IMR-90 (cell line): ENCODE data around the gene DOCK10. TPM values are rescaled to one million over a fixed set of nuclear protein-coding genes. Genes with fewer than 3 reads are reported as not detected.

Experiments used
- ATAC-seq: fragments of 200-7000 bp; cut with Tn5 transposase; 2 replicates; pipeline ENCODE4 v1.9.1; 2020; ENCODE audit warnings: low read depth, mild to moderate bottlenecking, moderate library complexity
- BruUV-seq: library from RNA; stranded (reverse); fragments of 400-500 nt; replicated peaks from 2 replicates; lab custom pipeline; 2021; lab: Mats Ljungman, UMichigan
- CTCF ChIA-PET: fragments of 300-600 bp; formaldehyde crosslinking; extraction: SDS; loops from one replicate; lab custom pipeline; 2021; ENCODE audit warnings: antibody characterized with exemption; lab: Yijun Ruan, JAX
- POLR2A ChIA-PET: fragments of 300-600 bp; sonication (Branson Sonifier 250); formaldehyde crosslinking; loops from one replicate; lab custom pipeline; 2022; ENCODE audit warnings: antibody characterized with exemption; ENCODE audit not compliant: unreplicated experiment; lab: Charles Lee
- DNase-seq: peaks from one replicate; pipeline ENCODE4 v3.0.0; 2013
- H2AFZ ChIP-seq: replicated peaks from 2 replicates; pipeline ENCODE3; 2013; ENCODE audit warnings: low read length, mild to moderate bottlenecking; ENCODE audit not compliant: poor library complexity
- H2AK5ac ChIP-seq: 2 replicates; pipeline ENCODE4 v1.6.1; 2013; ENCODE audit warnings: low read depth, low read length, inconsistent platforms
- H2AK9ac ChIP-seq: replicated peaks from 2 replicates; pipeline ENCODE3; 2013; ENCODE audit warnings: mild to moderate bottlenecking, low read depth, low read length, moderate library complexity; ENCODE audit not compliant: poor library complexity
- H2BK120ac ChIP-seq: 2 replicates; pipeline ENCODE4 v1.6.1; 2013; ENCODE audit warnings: low read depth, low read length, inconsistent platforms
- H2BK15ac ChIP-seq: 3 replicates; pipeline ENCODE4 v1.6.1; 2013; ENCODE audit warnings: low read depth, low read length, inconsistent platforms
- H2BK20ac ChIP-seq: 2 replicates; pipeline ENCODE4 v1.6.1; 2013; ENCODE audit warnings: low read depth, mild to moderate bottlenecking, inconsistent platforms, low read length, moderate library complexity
- H2BK5ac ChIP-seq: 2 replicates; pipeline ENCODE4 v1.6.1; 2013; ENCODE audit warnings: mild to moderate bottlenecking, low read depth, low read length, inconsistent platforms; ENCODE audit not compliant: poor library complexity, severe bottlenecking
- H3K14ac ChIP-seq: replicated peaks from 2 replicates; pipeline ENCODE4 v1.6.1; 2013; ENCODE audit warnings: low read depth, low read length, inconsistent platforms
- H3K18ac ChIP-seq: 2 replicates; pipeline ENCODE4 v1.6.1; 2013; ENCODE audit warnings: low read depth, low read length, control low read depth
- H3K23ac ChIP-seq: 2 replicates; pipeline ENCODE4 v1.6.1; 2013; ENCODE audit warnings: low read depth, low read length, inconsistent platforms
- H3K27ac ChIP-seq: 2 replicates; pipeline ENCODE4 v1.5.1; 2013; ENCODE audit warnings: mild to moderate bottlenecking, control low read depth, low read length; ENCODE audit not compliant: insufficient read depth
- H3K27me3 ChIP-seq: 2 replicates; pipeline ENCODE4 v1.6.1; 2013; ENCODE audit warnings: low read length; ENCODE audit not compliant: control insufficient read depth, insufficient read depth
- H3K36me3 ChIP-seq: 2 replicates; pipeline ENCODE4 v1.6.1; 2013; ENCODE audit warnings: low read length, mixed read lengths; ENCODE audit not compliant: control insufficient read depth, insufficient read depth
- H3K4ac ChIP-seq: 2 replicates; pipeline ENCODE4 v1.6.1; 2013; ENCODE audit warnings: low read depth, low read length, inconsistent platforms
- H3K4me1 ChIP-seq: 2 replicates; pipeline ENCODE4 v1.6.1; 2013; ENCODE audit warnings: low read length, mixed read lengths; ENCODE audit not compliant: control insufficient read depth, insufficient read depth
- H3K4me2 ChIP-seq: 2 replicates; pipeline ENCODE4 v1.6.1; 2013; ENCODE audit warnings: low read depth, mild to moderate bottlenecking, control low read depth, low read length, moderate library complexity
- H3K4me3 ChIP-seq: 2 replicates; pipeline ENCODE4 v1.5.1; 2013; ENCODE audit warnings: low read depth, mild to moderate bottlenecking, control low read depth, low read length, moderate library complexity; ENCODE audit not compliant: insufficient read depth
- H3K56ac ChIP-seq: 2 replicates; pipeline ENCODE4 v1.6.1; 2013; ENCODE audit warnings: low read length, inconsistent platforms; ENCODE audit not compliant: insufficient read depth; ENCODE audit errors: extremely low read depth
- H3K79me1 ChIP-seq, 2 experiments: 2 replicates each; pipeline ENCODE4 v1.6.1; 2013; ENCODE audit warnings: low read length in 2 of 2, inconsistent platforms in 1 of 2, low read depth in 1 of 2
- H3K9ac ChIP-seq: 2 replicates; pipeline ENCODE4 v1.6.1; 2013; ENCODE audit warnings: low read depth, low read length, control low read depth
- H3K9me1 ChIP-seq: 2 replicates; pipeline ENCODE4 v1.6.1; 2013; ENCODE audit warnings: low read length, inconsistent platforms; ENCODE audit not compliant: insufficient read depth
- H3K9me3 ChIP-seq: 2 replicates; pipeline ENCODE4 v1.6.1; 2013; ENCODE audit warnings: low read length; ENCODE audit not compliant: control insufficient read depth, insufficient read depth
- H4K20me1 ChIP-seq: 2 replicates; pipeline ENCODE4 v1.6.1; 2013; ENCODE audit warnings: low read length, inconsistent platforms; ENCODE audit not compliant: insufficient read depth
- H4K5ac ChIP-seq: 2 replicates; pipeline ENCODE4 v1.6.1; 2013; ENCODE audit warnings: mild to moderate bottlenecking, low read depth, low read length, control low read depth
- H4K8ac ChIP-seq, 2 experiments: 2 replicates each; pipeline ENCODE4 v1.6.1; 2013; ENCODE audit warnings: low read depth in 2 of 2, low read length in 2 of 2, control low read depth in 1 of 2, inconsistent platforms in 1 of 2
- H4K91ac ChIP-seq: 2 replicates; pipeline ENCODE4 v1.6.1; 2013; ENCODE audit warnings: low read depth, low read length, inconsistent platforms; ENCODE audit not compliant: insufficient read depth
- CEBPB ChIP-seq: IDR thresholded peaks from 2 replicates; pipeline ENCODE4 v1.6.1; 2012; ENCODE audit warnings: low read depth, low read length, improper control_type of control experiment
- MAFK ChIP-seq: IDR thresholded peaks from 2 replicates; pipeline ENCODE4 v1.6.1; 2012; ENCODE audit warnings: low read depth, low read length, improper control_type of control experiment
- MAZ ChIP-seq: IDR thresholded peaks from 2 replicates; pipeline ENCODE4 v1.6.1; 2012; ENCODE audit warnings: low read depth, mild to moderate bottlenecking, low read length, improper control_type of control experiment, moderate library complexity, borderline replicate concordance
- MXI1 ChIP-seq: IDR thresholded peaks from 2 replicates; pipeline ENCODE4 v1.6.1; 2012; ENCODE audit warnings: low read depth, mild to moderate bottlenecking, low read length, moderate library complexity, borderline replicate concordance
- WGBS, 2 experiments: methylation state at CpG; one replicate each; pipeline versions ENCODE4 v1.1.5 to v1.1.7; 2013; ENCODE audit warnings: missing lambda C conversion rate in 2 of 2; ENCODE audit not compliant: insufficient read length in 1 of 2; ENCODE audit errors: extremely low coverage in 2 of 2; 5-methylcytosine and 5-hydroxymethylcytosine counted together
- dilution Hi-C: fragments of 300-500 bp; cut with HindIII; formaldehyde crosslinking; loops from one replicate; pipeline ENCODE4 v1.14.3; 2018; ENCODE audit warnings: low sequenced_read_pairs; ENCODE audit not compliant: unreplicated experiment
- in situ Hi-C: fragments of 300-500 bp; cut with MboI; formaldehyde crosslinking; loops from 3 replicates; pipeline ENCODE4 v1.14.3; 2019; ENCODE audit warnings: low sequenced_read_pairs, inconsistent platforms, mixed read lengths
- intact Hi-C: fragments of 100-400 bp; cut with micrococcal nuclease; formaldehyde crosslinking; loops from 2 replicates; pipeline ENCODE4 v1.10.0; 2022
- polyA plus RNA-seq, 3 experiments: library from polyadenylated mRNA; depleted of rRNA; stranded (reverse); fragments of >200 nt; gene quantifications; 2 replicates each; pipeline ENCODE4 v1.2.3, GENCODE V29; 2012; ENCODE audit warnings: low replicate concordance in 1 of 3
- total RNA-seq: library from RNA; depleted of rRNA; stranded (reverse); fragments of >200 nt; gene quantifications from 2 replicates; pipeline ENCODE4 v1.2.3, GENCODE V29; 2012

The DOCK10 gene
- total and polyA plus RNA-seq, 2 of the 4 experiments (the other 2 are of a cell fraction), result 58.6 to 75.3 TPM

DNA sequence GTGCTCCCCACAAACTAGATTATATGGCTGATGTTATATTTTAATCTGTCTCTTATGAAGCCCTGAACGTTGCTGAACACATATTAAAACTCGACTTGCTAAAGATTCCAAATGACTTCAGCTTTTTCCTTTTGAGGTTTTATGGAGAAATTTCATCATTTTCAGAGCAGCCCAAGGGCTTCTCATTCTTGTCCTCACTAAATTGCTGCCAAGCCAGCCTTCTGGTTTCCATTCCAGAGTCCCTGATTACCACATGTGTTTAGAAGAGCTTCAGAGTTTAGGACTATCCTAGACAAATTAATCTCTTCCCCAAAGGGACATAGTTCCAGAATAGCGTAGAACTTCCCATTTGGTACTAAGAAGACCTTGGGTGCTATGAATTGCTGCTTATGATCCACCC, 248.3 kb downstream of the DOCK10 start:
- ATAC-seq (no peak; the same call in 1 of the 2 replicates), DNase-seq (no peak)
- Histone ChIP-seq H3K4me3 (no peak overlapping the region), H3K18ac (no peak overlapping the region), H2BK5ac (no peak overlapping the region), H3K4ac (no peak overlapping the region), H2BK15ac (no peak overlapping the region), H2AK9ac (no peak overlapping the region), H3K27ac (no peak overlapping the region), H2AK5ac (no peak overlapping the region), H2BK120ac (no peak overlapping the region), H4K5ac (no peak overlapping the region), H3K14ac (no peak overlapping the region), H3K9me3 (no peaks in the 10 kb centered on the region), H3K9me1 (no peaks in the 10 kb centered on the region), H4K20me1 (no peaks in the 10 kb centered on the region), H3K23ac (no peak overlapping the region), H4K8ac (no peak overlapping the region), H3K56ac (no peak overlapping the region), H4K91ac (no peak overlapping the region), H3K79me1 (no peaks in the 10 kb centered on the region), H3K4me1 (no peaks in the 10 kb centered on the region), H3K27me3 (no peaks in the 10 kb centered on the region), H3K9ac (no peak overlapping the region), H2BK20ac (no peak overlapping the region), H3K4me2 (no peak overlapping the region), H2AFZ (no peak overlapping the region), H3K36me3 (peaks cover 7% of the 10 kb centered on the region)
- intact Hi-C loops, result no loop called here
- no peak for TF ChIP-seq MXI1
- no peak for TF ChIP-seq MAFK
- no peak for TF ChIP-seq MAZ
- no peak for TF ChIP-seq CEBPB
- no CpG with 5 or more reads among the region's 3 CpGs for WGBS, 2 experiments
- ChIA-PET POLR2A (no interaction called here), CTCF (interaction anchor here (0.7 kb wide), 1 partner anchor 15 kb away, joined by 4 read pairs; no protein-coding TSS in a partner anchor)
- no TSS peak for BruUV-seq
- in situ Hi-C loops, result no loop called here
- dilution Hi-C loops, result no loop called here
